GM15510 (cell line): ENCODE data around the gene MRPL51.

Experiments
- POLR2A ChIP-seq: IDR thresholded peaks from 3 replicates; pipeline ENCODE4 v1.6.1; 2011; ENCODE audit warnings: borderline replicate concordance; ENCODE audit not compliant: insufficient read length; ENCODE audit errors: extremely low read depth

The MRPL51 gene

DNA sequence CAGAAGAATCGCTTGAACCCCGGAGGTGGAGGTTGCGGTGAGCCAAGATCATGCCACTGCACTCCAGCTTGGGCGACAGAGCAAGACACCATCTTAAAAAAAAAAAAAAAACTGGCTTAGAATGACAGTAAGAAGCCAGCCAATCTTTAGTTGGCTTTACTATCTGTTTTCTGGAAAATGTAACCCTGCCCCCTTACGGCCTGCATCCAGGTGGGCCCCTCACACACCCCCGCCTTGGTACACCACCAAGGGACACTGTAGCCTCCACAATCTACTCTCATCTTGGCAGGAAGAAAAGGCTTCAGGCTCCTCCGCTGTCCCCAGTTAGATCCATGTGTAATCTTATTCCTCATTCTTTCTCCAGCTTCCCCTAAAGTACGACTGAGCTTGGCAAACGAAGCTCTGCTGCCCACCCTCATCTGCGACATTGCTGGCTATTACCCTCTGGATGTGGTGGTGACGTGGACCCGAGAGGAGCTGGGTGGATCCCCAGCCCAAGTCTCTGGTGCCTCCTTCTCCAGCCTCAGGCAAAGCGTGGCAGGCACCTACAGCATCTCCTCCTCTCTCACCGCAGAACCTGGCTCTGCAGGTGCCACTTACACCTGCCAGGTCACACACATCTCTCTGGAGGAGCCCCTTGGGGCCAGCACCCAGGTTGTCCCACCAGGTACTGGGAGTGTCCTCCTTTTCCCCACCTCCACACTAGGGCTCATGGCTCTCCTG lies 34.6 kb downstream of the MRPL51 start:
- no peak for TF ChIP-seq POLR2A

GRCh38 chr12:6457220-6457945 lies 35.7 kb downstream of the MRPL51 start:
- peak; percentile 13 for TF ChIP-seq POLR2A

DNA sequence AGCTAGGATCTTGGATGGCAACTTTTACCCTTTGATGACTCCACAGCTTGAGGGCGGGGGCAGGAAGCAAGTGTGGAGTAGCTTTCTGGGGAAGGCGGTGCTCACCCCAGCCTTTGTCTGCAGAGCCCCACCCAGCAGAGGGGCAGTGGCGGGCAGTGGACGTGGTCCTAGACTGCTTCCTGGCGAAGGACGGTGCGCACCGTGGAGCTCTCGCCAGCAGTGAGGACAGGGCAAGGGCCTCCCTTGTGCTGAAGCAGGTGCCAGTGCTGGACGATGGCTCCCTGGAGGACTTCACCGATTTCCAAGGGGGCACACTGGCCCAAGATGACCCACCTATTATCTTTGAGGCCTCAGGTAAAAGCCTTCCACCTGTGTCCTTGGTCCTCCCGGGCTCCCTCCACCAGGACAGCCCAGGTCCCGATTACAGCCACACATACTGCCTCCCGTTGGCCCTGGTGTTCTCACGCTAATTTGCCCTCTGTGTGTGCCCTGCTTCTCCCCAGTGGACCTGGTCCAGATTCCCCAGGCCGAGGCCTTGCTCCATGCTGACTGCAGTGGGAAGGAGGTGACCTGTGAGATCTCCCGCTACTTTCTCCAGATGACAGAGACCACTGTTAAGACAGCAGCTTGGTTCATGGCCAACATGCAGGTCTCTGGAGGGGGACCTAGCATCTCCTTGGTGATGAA lies 40.0 kb downstream of the MRPL51 start:
- TF ChIP-seq POLR2A, result peak; percentile 50

DNA sequence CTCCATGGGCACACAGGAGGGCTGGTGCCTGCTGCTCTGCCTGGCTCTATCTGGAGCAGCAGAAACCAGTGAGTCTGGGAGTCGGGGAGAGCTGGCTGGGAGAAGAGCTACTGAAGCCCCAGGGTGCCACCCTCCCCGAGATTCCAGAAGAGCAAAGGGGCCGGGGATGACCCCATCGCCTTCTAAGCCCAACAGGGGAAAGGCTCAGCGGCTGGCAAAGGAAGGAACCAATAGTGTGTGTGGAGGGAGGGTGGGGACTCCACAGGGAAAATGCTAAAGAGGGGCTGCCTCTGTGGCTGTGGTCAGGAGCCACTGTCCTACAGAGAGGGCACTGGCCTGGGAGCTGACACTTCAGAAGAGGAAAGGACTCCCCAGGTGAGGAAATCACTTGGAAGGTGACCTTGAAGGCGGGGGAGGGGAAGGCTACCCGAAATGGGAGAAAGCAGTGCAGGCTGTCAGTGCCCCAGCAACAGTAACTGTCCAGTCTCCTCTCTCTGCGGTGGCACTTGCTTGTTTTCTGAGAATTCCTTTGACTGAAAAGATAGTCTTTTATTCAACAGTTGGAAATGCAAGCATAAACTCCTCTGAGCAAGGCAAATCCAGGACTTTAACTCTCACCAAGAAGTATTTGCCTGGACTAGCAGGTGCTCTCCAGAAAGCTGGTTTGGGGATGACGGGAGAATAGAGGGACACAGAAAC lies 40.7 kb downstream of the MRPL51 start:
- no peak for TF ChIP-seq POLR2A

GRCh38 chr12:6451348-6452244 lies 41.5 kb downstream of the MRPL51 start, which contains the start of gene TAPBPL:
Gene TAPBPL, plus strand, starts transcription at chr12:6452042. Its CDS starts 207 bp downstream, at chr12:6452249.
- TF ChIP-seq POLR2A, result peak; percentile 51

- no peak for TF ChIP-seq POLR2A
These were observed 42.2 kb downstream of the MRPL51 start for GRCh38 chr12:6450869-6451347.

- TF ChIP-seq POLR2A, result no peak
These were observed 42.8 kb downstream of the MRPL51 start for GRCh38 chr12:6450091-6450868.

DNA sequence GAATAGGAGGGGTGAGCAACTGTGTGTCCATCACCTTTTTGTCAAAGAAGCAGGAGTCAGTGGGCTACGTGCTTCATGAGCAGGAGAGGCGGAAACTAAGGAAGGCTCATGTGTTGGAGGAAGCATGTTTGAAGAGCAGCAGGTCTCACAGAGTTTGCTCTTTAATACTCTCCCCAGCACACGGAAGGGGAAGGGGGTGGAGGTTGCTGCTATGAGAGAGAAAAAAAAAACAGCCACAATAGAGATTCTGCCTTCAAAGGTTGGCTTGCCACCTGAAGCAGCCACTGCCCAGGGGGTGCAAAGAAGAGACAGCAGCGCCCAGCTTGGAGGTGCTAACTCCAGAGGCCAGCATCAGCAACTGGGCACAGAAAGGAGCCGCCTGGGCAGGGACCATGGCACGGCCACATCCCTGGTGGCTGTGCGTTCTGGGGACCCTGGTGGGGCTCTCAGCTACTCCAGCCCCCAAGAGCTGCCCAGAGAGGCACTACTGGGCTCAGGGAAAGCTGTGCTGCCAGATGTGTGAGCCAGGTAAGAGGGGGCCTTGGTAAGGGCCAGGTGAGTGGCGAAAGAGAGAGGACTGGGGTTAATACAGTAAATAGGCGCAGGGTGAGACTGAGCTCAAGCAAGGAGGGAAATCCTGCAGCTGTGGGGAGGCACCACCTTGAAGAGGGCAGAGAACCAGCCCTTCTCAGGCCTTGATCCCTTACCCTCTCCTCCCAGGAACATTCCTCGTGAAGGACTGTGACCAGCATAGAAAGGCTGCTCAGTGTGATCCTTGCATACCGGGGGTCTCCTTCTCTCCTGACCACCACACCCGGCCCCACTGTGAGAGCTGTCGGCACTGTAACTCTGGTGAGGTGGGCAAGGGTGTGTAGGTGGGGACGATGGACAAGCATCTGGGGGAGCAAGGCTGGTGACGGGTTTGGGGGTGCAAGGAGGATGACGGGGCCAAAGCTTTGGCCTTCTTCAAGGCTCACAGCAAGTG lies 48.1 kb downstream of the MRPL51 start, which contains the start of gene CD27:
TSS of gene CD27 (plus strand) at position 252 of the 985 bp plus-strand sequence. CDS start at position 393, 141 bp downstream.
- TF ChIP-seq POLR2A, result peak; percentile 56

GRCh38 chr12:6444031-6444430 lies 49.0 kb downstream of the MRPL51 start:
- peak; percentile 37 for TF ChIP-seq POLR2A

- TF ChIP-seq POLR2A, result peak; percentile 52
These were observed 49.6 kb downstream of the MRPL51 start for GRCh38 chr12:6443361-6443983.

DNA sequence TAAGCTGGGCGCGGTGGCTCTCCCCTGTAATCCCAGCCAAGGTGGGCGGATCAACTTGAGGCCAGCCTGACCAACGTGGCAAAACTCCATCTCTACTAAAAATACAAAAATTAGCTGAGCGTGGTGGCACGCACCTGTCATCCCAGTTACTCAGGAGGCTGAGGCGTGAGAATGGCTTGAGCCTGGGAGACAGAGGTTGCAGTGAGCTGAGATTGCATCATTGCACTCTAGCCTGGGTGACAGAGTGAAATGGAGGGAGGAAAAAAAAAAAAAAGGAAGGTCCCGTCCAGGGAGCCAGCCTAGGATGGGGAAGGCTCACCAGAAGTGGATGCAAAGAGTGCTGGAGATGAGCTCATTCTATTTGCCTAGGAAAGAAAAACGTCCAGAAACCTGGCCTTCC lies 50.2 kb downstream of the MRPL51 start:
- no peak for TF ChIP-seq POLR2A
